ENCODE results near the gene GAS7.

GAS7 gene

GRCh38 chr17:10200016-10200415 lies 1.6 kb upstream of the GAS7 start:
- DNase-seq: no peak

DNA sequence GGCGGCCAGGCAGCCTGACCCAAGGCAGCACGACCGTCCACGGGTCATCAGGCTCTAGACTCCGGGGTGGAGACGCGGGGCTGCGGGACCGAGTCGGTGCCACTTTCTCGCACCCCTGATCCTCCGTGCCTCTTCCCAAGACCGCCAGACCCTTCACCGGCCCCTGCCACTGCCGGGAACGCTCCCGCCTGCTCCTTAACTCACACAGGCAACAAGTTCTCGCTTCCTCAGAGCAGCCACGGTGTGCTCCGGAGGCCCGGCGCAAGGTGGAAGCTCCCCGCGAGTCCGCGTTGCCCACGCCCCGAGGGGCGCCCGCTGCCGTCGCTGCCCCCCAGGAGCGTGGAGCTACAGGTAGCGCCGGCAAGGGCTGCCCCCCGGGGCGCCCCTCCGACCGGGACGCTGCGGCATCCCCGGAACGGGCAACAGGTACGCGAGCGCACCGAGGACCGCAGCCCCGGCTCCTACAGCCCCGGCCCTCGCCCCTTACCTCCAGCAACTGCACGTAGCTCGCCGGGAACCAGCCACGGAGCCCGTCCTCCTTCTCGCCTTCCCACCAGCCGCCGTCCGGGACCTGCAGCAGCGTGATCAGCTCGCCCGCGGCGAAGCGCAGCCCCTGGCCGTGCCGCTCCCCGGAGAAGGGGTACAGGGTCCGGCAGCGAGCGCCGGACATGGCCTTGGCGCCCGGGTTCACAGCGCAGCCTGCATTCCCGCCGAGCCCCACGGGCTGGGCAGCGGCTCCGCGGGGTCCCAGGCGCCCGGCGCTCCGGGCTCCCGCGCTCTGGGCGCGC lies 491 bp downstream of the GAS7 start:
- DNase-seq: no peak

DNA sequence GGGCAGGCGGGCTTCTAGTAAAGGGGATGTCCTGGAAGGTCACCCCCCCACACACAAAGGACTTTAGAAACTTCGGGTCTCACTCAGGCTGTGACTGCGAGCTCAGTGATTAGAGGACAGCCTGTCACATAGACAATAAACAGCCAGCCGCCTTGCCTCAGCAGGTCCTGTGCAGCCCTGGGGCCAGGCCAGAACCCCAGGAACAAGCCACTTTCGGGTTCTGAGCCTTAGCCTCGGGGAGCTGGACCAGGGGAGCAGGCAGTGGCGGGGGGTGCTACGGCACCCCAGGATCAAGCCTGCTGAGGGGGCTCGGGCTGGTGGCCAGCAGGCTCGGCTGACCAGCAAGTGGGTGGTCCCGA lies 1.1 kb downstream of the GAS7 start:
- DNase-seq: no peak

DNA sequence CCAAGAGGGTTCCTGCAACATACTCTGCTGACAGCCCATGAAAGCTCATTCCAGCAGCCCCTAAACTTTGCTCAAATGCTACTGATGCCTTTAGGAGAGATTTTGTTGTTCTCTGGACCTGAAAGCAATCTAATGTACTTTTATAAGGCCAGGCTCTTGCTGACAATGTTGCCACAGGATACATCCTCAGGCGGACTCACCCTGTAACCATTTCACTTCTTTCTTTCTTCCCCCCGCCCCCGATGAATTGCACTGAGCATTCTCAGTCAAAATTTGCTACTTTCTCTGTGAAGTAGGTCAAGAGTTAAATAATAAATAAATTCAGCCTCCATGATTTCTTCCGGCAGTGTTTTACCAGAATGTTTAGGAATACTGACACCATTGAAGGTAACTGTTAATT lies 1.5 kb downstream of the GAS7 start:
- DNase-seq: no peak

DNA sequence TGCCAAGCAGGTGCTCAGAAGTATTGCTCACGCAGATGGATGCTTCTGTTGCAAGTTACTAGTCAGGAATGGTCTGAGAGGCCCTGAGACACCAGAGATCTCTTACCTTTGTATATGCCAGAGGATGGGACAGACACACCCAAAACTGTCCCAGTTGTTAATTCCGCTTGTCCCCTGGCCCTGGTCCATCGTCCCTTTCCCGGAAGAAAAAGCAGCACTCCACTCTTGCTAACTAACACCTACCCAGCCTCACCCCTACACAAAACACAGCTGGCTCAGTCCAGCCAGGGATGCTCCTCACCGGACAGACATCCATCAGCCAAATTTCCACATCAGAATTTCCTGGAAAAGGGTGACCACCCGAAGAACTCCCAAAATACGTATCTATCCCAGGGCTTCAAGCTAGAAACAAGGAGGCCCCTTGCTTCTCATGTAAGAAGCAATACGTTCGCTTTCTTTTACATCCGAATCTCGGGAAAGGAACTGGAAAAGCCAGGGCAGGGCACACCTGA lies 2.0 kb downstream of the GAS7 start:
- DNase-seq: no peak

DNA sequence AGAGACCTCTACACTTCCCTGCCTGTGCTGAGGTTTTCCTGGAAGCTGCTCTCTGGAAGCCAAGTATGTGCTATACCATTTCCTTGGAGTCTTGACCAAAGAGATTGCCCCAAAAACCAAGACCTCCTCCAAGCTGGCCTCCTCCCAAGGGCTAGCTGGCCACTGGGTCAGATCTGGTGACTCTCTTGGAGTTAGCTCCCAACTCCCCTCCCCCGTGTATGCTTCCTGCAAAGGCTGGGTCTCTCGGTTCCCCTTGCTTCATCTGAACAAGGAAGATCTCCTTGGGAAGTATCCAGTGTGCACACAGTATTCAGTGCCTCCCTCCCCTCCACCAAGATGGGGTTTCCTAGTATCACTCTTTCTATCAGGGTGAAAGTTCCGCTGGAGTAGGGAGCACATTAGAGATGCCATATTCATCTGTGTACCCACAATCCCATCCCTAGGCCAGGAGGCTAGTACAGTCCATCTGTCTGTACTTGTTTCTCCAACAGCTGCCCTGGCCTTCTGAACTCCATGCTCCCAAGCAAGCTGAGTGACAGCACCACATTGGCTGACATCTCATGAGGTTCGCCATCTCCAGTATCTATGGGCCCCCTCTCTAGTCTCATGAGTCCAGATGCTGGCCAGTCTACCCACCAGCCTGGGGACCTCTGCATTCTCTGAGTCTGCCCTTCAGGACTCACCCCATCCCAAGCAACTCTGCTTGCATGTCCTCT lies 3.2 kb downstream of the GAS7 start:
- no peak for DNase-seq

DNA sequence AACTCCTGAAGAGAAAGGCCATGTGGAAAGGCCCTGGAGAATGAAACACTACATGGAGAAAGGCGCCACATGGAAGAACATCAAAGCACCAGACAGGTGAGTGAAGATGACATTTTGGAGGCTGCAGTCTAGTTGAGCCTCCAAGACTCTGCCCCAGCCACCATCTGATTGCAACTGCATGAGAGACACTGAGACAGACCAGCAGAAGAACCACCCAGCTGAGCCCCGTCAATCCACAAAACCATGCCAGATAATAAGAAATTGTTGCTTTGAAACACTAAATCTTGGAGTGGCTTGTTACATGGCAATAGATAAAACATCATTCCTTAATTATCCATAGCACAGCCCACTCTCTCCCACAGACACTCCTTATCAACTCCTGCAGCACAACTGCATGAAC lies 4.8 kb downstream of the GAS7 start:
- DNase-seq: no peak

DNA sequence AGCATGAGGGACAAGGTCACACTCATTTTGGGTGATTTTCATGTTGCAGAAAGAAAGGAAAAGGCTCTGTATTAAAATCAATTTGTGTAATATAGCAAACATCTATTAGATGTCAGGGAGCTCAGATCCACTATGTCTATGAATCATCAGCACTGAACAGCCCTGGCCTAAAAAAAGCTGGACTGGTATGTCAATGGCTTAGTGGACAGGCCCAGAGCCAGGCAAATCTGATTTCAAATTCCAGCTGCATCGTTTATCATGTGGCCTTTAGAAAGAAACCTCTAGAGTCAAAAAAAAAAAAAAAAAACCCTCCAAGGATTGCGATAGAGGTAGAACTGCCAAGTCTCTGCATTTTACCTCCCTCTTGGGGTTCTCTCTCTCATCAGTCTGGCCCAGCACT lies 5.4 kb downstream of the GAS7 start:
- DNase-seq: no peak

DNA sequence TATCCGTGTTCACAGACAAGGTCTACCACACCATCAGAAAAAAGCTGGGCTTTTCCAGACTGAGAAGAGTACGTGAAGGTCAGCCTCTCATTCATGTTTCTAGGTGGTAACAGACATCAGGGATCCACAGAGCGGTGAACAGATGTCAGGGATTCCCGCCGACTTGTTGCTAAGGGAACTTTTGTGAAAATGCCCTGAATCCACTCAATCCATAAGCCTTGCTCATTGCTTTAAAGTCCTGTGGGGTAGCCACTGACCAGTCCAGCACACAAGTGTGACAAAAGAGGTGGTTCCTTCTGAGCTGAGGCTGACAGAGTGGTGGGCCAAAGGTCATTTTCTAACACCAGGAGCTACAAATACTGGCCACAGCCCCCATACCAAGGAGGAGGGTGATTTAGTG lies 5.9 kb downstream of the GAS7 start:
- no peak for DNase-seq

- DNase-seq: no peak
Observed at GRCh38 chr17:10187456-10187855, 10.9 kb downstream of the GAS7 start.

GRCh38 chr17:10186771-10187410 lies 11.5 kb downstream of the GAS7 start:
- no peak for DNase-seq

DNA sequence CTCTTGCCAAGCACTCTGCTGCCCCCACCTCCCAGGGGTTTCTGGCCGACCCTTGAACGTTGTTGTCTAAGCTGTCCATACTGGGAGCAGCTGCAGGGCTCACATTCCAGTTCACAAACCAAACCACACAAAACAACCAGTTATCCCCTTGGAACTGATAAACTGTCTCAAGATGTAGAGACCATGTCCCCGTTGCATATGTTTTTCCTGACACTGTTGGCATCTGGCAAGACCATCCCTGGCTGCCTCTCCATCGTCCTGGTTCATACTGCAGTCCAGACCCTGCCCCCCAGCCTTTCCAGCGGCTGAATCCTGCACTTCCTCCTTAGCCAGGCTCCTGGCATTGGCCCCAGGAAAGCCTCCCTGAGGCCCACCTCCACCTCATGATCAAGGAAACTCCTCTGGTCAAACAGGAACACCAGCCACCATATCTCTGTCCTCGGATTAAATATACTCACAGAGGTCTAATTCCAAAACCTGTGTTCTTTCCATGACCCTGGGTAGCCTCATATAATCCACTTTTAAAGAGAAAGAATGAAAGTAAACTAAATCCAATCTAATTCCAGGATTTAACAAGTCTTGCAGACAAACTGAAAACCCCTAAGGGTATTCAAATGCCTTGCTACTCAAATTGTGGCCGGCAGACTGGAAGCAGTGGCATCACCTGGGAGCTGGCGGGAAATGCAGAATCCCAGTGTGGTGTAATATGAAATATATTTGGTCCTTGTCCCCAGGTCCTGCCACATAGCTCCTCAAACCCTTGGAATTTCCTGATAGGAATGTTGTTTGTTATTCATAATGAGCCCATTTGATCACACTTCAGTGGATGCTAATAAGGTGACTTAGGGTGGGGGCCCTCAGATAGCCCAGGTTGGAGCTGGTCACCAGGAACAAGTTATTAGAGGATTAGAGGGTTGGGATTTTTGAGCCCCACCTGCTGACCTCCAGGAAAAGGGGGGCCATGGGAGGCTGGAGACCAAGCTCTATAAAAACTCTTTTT lies 14.2 kb downstream of the GAS7 start:
- no peak for DNase-seq

GRCh38 chr17:10182785-10183184 lies 15.6 kb downstream of the GAS7 start:
- DNase-seq: no peak

- DNase-seq: no peak
Observed at GRCh38 chr17:10178506-10178991, 19.9 kb downstream of the GAS7 start.

DNA sequence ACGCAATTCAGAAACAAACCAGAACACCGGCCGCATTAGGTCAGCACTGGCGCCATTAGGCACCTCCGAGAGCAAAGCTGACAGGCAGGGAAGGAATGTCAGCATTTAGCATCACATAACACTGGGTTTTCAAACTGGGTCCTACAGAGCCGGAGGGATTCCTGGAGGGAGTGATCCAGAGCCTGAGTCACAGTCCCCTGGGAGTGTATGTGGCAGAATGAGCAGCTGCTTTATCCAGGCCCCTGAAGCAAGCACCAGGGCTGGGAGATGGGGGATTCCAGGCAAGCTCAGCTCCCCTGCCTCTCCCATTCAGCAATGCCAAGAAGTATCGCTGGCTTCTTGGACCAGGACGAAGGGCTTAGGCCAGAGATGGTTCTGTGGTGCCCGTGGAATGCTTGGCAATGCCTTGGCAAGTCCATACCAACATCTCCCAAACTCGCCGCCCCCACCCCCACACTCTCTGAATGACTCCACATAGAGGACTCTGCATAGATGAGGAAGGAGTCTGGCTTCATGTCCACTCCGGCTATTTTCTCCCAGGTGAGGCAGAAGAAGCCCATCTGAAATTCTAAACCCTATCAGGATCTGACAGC lies 20.4 kb downstream of the GAS7 start:
- no peak for DNase-seq

DNA sequence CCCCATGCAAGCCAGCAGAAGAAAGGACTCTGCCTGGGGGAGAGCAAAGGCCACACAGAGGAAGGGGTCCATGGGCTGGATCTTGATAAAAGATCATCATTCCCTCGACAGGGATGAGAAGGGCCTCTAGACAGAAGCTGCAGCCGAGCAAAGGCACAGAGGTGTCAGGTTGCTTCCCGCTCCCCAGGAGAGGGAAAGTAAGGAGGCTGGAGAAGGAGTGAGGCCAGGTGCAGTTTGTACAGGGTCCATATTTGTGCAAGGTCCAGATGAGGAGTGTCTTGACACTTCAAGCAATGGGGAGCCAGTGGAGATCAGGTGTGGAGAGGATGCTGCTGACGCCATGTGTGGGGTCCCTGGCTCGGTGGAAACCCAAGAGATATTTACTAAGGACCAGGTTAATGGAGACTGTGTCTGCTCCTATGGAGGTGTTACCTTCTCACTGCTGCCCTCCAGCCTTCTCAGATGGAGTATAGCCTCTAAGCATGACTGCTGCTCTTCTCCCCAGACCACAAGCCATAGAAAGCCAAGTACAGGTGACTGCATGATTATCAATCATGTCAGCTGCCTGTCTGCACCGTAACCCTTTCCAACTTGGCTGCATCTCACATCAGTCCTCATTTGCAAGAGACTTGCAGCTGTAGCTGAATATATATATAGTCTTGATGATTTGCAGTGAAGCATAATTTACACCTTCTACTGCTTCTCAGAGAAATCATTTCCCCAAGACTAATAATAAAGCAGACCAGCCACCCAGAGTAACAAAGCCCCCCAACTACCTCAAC lies 21.1 kb downstream of the GAS7 start:
- DNase-seq: no peak

DNA sequence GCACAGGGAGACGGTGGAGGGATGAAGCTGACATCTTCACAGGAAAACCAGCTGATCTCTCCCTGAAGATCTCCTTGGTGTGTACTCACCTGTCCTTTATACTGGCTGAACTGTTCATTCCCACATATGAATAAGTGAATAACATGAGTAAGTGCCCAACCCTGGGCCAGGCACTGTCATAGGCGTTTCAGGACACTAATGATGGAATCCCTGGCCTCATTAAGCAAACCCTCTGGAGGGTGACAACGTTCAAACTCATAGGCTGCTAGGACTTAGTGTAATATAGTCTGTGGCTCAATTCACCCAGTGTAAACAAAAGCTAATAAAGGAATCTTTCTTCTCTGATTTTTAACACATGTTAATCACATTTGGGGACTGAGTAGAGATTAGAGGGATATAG lies 24.5 kb downstream of the GAS7 start:
- DNase-seq: no peak

DNA sequence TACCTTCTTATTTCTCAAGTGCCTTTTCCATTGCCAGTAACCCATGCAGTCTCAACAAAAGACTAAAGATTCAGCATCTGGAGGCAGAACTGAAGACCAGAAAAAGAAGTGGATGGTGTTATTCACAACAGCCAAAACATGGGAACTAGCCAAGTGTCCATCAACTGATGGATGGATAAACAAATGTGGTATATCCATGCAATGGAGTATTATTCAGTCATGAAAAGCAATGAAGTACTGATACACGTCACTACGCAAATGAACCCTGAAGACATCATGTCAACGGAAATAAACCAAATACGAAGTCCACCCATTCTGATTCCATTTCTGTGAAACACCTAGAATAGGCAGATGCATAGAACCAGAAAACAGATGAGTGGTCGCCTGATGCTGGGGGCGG lies 25.6 kb downstream of the GAS7 start:
- DNase-seq: no peak

- DNase-seq: no peak
Observed at GRCh38 chr17:10172241-10172741, 26.1 kb downstream of the GAS7 start.

DNA sequence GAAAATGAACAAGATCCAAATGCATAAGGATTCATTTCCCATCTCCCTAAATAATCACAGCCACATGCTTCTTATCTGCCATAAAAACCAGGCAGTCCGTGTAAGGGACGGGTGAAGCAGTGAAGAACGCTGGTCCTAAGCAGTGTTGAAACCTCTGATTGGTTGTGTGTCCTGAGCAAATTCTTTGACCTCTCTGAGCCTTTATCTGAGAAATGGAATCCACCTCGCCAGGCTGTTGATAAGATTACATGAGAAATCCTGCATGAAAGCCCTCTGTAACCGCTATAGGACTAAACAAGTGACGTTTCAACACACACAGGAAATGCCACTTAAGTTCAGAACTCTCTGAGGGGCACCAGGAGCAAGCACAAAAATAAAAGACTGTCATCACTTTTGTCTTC lies 26.8 kb downstream of the GAS7 start:
- DNase-seq: no peak

DNA sequence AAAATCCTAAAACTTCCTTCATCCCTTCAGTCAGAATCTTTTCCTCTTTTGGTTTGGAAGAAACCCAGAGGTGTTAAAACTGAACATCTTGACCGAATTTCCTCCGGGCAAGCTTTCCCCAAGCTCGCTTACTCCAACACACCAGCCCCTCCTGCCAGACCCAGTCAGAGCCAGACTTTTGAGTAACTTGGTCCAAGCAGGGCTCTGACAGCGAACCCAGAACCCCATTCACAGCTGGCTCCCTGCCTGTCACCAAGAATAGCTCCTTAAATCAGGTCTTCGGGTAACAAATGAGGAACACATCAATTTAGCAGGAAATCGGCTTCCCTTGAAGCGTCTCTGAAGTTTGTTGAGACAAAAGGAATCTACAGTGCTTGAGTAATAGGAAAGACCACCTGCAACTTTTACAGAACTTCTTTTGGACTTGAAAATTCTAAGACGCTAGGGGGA lies 27.3 kb downstream of the GAS7 start:
- no peak for DNase-seq
